ENCODE measurements around the gene PTGS1.

PTGS1 gene

DNA sequence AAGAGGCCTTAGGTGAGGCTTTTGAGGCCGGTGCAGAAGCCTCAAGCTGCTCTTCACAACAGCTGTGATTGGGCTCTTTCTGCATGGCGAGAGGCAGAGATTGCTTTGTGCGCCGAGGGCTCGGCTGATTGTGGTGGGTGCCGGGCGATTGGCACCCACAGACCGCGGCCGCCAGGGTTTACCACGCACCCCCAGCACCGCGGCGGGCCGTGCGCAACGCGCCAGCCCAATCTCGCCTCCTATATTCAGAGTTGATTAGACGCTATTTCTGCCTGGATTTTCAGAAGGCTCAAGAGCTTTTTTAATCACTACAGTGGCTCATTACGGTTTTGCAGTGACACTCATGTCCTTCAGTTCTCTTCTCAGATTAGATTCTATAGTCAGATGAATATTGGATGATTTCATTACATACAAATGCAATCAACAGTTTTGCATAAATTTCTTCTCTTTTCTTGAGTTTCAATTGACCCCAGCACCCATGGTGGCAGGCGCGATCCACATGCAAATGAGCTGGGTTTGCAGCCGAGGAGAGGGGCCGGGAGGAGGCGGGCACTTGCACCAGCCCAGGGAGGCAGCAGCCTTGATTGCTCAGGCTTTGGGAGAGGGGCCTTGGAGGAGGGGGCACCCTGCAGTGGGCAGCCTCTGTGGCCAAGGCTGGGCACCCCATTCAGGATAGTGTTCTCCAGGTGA is 33.8 kb upstream of the PTGS1 start:
- no peak for TF ChIP-seq ZNF202 (tag by site-specific recombination; IDR thresholded peaks at IDR 0.05; ENCODE audit: borderline replicate concordance)
- TF ChIP-seq ZNF629 (tag by site-specific recombination; IDR thresholded peaks at IDR 0.05): no peak
- TF ChIP-seq OVOL3 (tag by site-specific recombination; IDR thresholded peaks at IDR 0.05): no peak
- TF ChIP-seq ZNF677 (tag by site-specific recombination; IDR thresholded peaks at IDR 0.05): no peak
- CTCF ChIA-PET: interaction anchor here (1.2 to 1.6 kb wide), 3 partner anchors 13 to 238 kb away, joined by 4 to 7 read pairs (median 6); no protein-coding TSS in a partner anchor
- H3K27ac ChIP-seq (ENCODE audit: extremely low read depth, low read depth, low read length): no peak overlapping the region
- H3K4me1 ChIP-seq (ENCODE audit: control insufficient read depth, insufficient read depth, low read length): no peaks in the 10 kb centered on the region
- POLR2A ChIA-PET: no interaction called here
- no peaks in the 10 kb centered on the region for H3K9me3 ChIP-seq (ENCODE audit: control insufficient read depth, insufficient read depth, low read depth, low read length)
- no peak overlapping the region for H3K4me3 ChIP-seq (ENCODE audit: low read depth, low read length)
- no peaks in the 10 kb centered on the region for H3K36me3 ChIP-seq (ENCODE audit: control insufficient read depth in 2 of 2, insufficient read depth in 1 of 2, low read length in 2 of 2)

DNA sequence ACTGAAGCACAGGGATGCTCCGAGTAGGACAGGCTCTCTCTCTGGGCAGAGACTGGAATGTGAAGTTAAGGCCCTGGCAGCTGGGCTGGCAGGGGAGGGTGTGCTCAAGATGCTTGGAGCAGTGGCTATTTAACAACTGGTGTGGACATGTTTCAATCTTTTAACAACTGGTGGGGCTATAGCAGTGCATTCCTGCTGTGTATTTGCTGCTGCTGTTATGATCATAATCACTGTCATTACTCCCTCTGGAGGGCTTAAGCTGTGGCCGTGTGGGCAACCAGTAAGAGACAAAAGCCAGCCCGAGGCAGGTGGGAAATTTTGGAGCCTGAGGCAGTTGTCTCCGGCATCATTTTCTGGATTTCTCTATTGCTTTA is 33.3 kb upstream of the PTGS1 start:
- no peak for TF ChIP-seq ZNF658 (tag by site-specific recombination; IDR thresholded peaks at IDR 0.05)
- TF ChIP-seq ZNF10 (tag by site-specific recombination; IDR thresholded peaks at IDR 0.05): no peak
- TF ChIP-seq, protein P1, sequence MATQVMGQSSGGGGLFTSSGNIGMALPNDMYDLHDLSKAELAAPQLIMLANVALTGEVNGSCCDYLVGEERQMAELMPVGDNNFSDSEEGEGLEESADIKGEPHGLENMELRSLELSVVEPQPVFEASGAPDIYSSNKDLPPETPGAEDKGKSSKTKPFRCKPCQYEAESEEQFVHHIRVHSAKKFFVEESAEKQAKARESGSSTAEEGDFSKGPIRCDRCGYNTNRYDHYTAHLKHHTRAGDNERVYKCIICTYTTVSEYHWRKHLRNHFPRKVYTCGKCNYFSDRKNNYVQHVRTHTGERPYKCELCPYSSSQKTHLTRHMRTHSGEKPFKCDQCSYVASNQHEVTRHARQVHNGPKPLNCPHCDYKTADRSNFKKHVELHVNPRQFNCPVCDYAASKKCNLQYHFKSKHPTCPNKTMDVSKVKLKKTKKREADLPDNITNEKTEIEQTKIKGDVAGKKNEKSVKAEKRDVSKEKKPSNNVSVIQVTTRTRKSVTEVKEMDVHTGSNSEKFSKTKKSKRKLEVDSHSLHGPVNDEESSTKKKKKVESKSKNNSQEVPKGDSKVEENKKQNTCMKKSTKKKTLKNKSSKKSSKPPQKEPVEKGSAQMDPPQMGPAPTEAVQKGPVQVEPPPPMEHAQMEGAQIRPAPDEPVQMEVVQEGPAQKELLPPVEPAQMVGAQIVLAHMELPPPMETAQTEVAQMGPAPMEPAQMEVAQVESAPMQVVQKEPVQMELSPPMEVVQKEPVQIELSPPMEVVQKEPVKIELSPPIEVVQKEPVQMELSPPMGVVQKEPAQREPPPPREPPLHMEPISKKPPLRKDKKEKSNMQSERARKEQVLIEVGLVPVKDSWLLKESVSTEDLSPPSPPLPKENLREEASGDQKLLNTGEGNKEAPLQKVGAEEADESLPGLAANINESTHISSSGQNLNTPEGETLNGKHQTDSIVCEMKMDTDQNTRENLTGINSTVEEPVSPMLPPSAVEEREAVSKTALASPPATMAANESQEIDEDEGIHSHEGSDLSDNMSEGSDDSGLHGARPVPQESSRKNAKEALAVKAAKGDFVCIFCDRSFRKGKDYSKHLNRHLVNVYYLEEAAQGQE (tag by site-specific recombination; IDR thresholded peaks at IDR 0.05): no peak
- TF ChIP-seq PRDM1 (tag by site-specific recombination; IDR thresholded peaks at IDR 0.05): no peak
- TF ChIP-seq, protein P2, sequence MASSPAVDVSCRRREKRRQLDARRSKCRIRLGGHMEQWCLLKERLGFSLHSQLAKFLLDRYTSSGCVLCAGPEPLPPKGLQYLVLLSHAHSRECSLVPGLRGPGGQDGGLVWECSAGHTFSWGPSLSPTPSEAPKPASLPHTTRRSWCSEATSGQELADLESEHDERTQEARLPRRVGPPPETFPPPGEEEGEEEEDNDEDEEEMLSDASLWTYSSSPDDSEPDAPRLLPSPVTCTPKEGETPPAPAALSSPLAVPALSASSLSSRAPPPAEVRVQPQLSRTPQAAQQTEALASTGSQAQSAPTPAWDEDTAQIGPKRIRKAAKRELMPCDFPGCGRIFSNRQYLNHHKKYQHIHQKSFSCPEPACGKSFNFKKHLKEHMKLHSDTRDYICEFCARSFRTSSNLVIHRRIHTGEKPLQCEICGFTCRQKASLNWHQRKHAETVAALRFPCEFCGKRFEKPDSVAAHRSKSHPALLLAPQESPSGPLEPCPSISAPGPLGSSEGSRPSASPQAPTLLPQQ (tag by site-specific recombination; IDR thresholded peaks at IDR 0.05): no peak
- TF ChIP-seq, protein P3, sequence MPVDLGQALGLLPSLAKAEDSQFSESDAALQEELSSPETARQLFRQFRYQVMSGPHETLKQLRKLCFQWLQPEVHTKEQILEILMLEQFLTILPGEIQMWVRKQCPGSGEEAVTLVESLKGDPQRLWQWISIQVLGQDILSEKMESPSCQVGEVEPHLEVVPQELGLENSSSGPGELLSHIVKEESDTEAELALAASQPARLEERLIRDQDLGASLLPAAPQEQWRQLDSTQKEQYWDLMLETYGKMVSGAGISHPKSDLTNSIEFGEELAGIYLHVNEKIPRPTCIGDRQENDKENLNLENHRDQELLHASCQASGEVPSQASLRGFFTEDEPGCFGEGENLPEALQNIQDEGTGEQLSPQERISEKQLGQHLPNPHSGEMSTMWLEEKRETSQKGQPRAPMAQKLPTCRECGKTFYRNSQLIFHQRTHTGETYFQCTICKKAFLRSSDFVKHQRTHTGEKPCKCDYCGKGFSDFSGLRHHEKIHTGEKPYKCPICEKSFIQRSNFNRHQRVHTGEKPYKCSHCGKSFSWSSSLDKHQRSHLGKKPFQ (tag by site-specific recombination; IDR thresholded peaks at IDR 0.05): no peak
- TF ChIP-seq, protein P4, sequence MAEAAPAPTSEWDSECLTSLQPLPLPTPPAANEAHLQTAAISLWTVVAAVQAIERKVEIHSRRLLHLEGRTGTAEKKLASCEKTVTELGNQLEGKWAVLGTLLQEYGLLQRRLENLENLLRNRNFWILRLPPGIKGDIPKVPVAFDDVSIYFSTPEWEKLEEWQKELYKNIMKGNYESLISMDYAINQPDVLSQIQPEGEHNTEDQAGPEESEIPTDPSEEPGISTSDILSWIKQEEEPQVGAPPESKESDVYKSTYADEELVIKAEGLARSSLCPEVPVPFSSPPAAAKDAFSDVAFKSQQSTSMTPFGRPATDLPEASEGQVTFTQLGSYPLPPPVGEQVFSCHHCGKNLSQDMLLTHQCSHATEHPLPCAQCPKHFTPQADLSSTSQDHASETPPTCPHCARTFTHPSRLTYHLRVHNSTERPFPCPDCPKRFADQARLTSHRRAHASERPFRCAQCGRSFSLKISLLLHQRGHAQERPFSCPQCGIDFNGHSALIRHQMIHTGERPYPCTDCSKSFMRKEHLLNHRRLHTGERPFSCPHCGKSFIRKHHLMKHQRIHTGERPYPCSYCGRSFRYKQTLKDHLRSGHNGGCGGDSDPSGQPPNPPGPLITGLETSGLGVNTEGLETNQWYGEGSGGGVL (tag by site-specific recombination; IDR thresholded peaks at IDR 0.05): no peak
- TF ChIP-seq ZFP41 (tag by site-specific recombination; IDR thresholded peaks at IDR 0.05; ENCODE audit: borderline replicate concordance): no peak
- no peak for TF ChIP-seq ZNF202 (tag by site-specific recombination; IDR thresholded peaks at IDR 0.05; ENCODE audit: borderline replicate concordance)
- TF ChIP-seq ZNF221 (tag by site-specific recombination; IDR thresholded peaks at IDR 0.05; ENCODE audit: borderline replicate concordance): no peak
- no peak for TF ChIP-seq ZSCAN23 (tag by site-specific recombination; IDR thresholded peaks at IDR 0.05)
- no peak for TF ChIP-seq EGR2 (tag by site-specific recombination; IDR thresholded peaks at IDR 0.05; ENCODE audit: low read depth)
- TF ChIP-seq IKZF3 (tag by site-specific recombination; IDR thresholded peaks at IDR 0.05): no peak
- no peak for TF ChIP-seq OSR2 (tag by site-specific recombination; IDR thresholded peaks at IDR 0.05)
- TF ChIP-seq ZNF664 (tag by site-specific recombination; IDR thresholded peaks at IDR 0.05): no peak
- no peak for TF ChIP-seq ZNF747 (tag by site-specific recombination; IDR thresholded peaks at IDR 0.05)
- TF ChIP-seq ZNF510 (tag by site-specific recombination; IDR thresholded peaks at IDR 0.05; ENCODE audit: insufficient replicate concordance): no peak
- H3K27ac ChIP-seq (ENCODE audit: extremely low read depth, low read depth, low read length): no peak overlapping the region
- H3K4me3 ChIP-seq (ENCODE audit: low read depth, low read length): no peak overlapping the region
- no peaks in the 10 kb centered on the region for H3K36me3 ChIP-seq (ENCODE audit: control insufficient read depth in 2 of 2, insufficient read depth in 1 of 2, low read length in 2 of 2)
- ChIA-PET POLR2A (interaction anchor here (1.1 kb wide), 1 partner anchor 13 kb away, joined by 3 read pairs; no protein-coding TSS in a partner anchor), CTCF (interaction anchor here (1.6 kb wide), 1 partner anchor 213 kb away, joined by 7 read pairs; no protein-coding TSS in a partner anchor)
- H3K9me3 ChIP-seq (ENCODE audit: control insufficient read depth, insufficient read depth, low read depth, low read length): no peaks in the 10 kb centered on the region
- no peaks in the 10 kb centered on the region for H3K4me1 ChIP-seq (ENCODE audit: control insufficient read depth, insufficient read depth, low read length)
